Measurements from ENCODE around the gene DZIP1L.
A peak's percentile ranks its signal among the peaks of the same experiment; 100 is the strongest.

DNA sequence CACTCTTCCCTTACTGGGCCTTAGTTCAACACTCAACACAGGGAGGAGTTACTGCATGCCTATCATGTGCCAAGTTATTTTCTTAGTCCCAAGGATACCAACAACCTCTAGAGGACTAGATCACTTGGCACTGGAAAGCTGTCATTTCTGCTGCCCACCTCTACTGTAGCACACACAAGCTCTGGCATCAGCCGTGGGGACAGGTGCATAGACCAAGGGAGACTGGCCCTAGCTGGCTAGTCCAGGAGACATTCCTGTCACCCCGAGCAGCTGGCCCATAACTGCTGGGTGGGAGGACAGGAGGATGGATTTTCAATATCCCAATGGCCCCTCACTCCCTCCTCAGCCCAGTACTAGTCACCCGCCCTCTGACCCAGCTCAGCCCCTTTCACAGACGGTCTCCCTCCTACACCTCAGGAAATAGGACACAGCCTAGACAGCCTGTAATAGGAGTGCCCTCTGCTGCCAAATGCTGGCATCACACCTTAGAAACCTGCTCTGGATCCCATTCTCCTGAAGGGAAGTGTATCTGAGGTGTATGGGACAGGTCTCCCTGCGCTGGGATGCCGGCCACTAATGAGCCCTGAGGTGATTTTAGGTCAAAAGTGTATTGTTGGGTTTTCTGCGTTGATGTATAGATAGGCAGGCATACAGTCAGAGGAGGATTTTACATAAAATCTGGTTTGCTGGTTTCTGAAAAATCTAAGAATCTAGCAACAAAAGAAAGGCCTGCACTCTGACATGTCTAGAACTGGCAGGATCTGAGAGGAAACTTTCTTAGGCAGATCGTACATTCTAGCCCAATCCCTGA, 3.4 kb upstream of the DZIP1L start:
- TF ChIP-seq, protein P1, sequence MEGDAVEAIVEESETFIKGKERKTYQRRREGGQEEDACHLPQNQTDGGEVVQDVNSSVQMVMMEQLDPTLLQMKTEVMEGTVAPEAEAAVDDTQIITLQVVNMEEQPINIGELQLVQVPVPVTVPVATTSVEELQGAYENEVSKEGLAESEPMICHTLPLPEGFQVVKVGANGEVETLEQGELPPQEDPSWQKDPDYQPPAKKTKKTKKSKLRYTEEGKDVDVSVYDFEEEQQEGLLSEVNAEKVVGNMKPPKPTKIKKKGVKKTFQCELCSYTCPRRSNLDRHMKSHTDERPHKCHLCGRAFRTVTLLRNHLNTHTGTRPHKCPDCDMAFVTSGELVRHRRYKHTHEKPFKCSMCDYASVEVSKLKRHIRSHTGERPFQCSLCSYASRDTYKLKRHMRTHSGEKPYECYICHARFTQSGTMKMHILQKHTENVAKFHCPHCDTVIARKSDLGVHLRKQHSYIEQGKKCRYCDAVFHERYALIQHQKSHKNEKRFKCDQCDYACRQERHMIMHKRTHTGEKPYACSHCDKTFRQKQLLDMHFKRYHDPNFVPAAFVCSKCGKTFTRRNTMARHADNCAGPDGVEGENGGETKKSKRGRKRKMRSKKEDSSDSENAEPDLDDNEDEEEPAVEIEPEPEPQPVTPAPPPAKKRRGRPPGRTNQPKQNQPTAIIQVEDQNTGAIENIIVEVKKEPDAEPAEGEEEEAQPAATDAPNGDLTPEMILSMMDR (IDR thresholded peaks at IDR 0.05) = peak; percentile 96
- TF ChIP-seq SIN3A (IDR thresholded peaks at IDR 0.05; ENCODE audit: borderline replicate concordance, insufficient read depth, low read depth, low read length) = no peak
- TF ChIP-seq, protein P2, sequence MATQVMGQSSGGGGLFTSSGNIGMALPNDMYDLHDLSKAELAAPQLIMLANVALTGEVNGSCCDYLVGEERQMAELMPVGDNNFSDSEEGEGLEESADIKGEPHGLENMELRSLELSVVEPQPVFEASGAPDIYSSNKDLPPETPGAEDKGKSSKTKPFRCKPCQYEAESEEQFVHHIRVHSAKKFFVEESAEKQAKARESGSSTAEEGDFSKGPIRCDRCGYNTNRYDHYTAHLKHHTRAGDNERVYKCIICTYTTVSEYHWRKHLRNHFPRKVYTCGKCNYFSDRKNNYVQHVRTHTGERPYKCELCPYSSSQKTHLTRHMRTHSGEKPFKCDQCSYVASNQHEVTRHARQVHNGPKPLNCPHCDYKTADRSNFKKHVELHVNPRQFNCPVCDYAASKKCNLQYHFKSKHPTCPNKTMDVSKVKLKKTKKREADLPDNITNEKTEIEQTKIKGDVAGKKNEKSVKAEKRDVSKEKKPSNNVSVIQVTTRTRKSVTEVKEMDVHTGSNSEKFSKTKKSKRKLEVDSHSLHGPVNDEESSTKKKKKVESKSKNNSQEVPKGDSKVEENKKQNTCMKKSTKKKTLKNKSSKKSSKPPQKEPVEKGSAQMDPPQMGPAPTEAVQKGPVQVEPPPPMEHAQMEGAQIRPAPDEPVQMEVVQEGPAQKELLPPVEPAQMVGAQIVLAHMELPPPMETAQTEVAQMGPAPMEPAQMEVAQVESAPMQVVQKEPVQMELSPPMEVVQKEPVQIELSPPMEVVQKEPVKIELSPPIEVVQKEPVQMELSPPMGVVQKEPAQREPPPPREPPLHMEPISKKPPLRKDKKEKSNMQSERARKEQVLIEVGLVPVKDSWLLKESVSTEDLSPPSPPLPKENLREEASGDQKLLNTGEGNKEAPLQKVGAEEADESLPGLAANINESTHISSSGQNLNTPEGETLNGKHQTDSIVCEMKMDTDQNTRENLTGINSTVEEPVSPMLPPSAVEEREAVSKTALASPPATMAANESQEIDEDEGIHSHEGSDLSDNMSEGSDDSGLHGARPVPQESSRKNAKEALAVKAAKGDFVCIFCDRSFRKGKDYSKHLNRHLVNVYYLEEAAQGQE (IDR thresholded peaks at IDR 0.05; ENCODE audit: insufficient read depth in 1 of 2, low read depth in 2 of 2, low read length in 1 of 2) = no peak
- no peak for TF ChIP-seq POLR2AphosphoS5 (IDR thresholded peaks at IDR 0.05; ENCODE audit: low read depth, low read length)
- TF ChIP-seq TCF7L2 (IDR thresholded peaks at IDR 0.05; ENCODE audit: low read depth, low read length) = no peak

All from Panc1 (cell line).